CD14-positive monocyte (primary cell): ENCODE data around the gene C1QTNF8. TPM values are rescaled to one million over a fixed set of nuclear protein-coding genes. Genes with fewer than 3 reads are reported as not detected.
A peak's percentile ranks its signal among the peaks of the same experiment; 100 is the strongest.

Source experiments
- DNase-seq, 3 donors: peaks; one replicate each; pipeline ENCODE4 v3.0.0-alpha.2; 2011 to 2022
- H2AFZ ChIP-seq: 2 replicates; pipeline ENCODE4 v1.6.0; 2012; ENCODE audit warnings: mild to moderate bottlenecking, low read depth, low read length, inconsistent platforms; ENCODE audit not compliant: insufficient read depth, poor library complexity, severe bottlenecking
- H3K27ac ChIP-seq, 2 donors: 1 replicate in 1 of 2; 2 replicates in 1 of 2; pipeline ENCODE4 v1.5.1; 2012 to 2013; ENCODE audit warnings: low read length in 2 of 2, control low read depth in 1 of 2, inconsistent platforms in 1 of 2, low read depth in 1 of 2, mild to moderate bottlenecking in 1 of 2
- H3K27me3 ChIP-seq, 2 donors: one replicate each; pipeline versions ENCODE4 v1.6.0 to v1.6.1; 2011 to 2013; ENCODE audit warnings: low read length in 2 of 2; ENCODE audit not compliant: control insufficient read depth in 2 of 2, insufficient read depth in 2 of 2
- H3K36me3 ChIP-seq, 2 donors: replicated peaks in 1 of 2; 1 replicate in 1 of 2; 2 replicates in 1 of 2; pipeline versions ENCODE4 v1.5.1 to v1.6.1; 2012 to 2013; ENCODE audit warnings: low read length in 2 of 2, control low read depth in 1 of 2, inconsistent platforms in 1 of 2, mild to moderate bottlenecking in 1 of 2; ENCODE audit not compliant: insufficient read depth in 2 of 2, control insufficient read depth in 1 of 2
- H3K4me1 ChIP-seq, 2 donors: 1 replicate in 1 of 2; 2 replicates in 1 of 2; pipeline versions ENCODE4 v1.5.1 to v1.6.1; 2012 to 2013; ENCODE audit warnings: low read length in 2 of 2, control low read depth in 1 of 2, inconsistent platforms in 1 of 2, mild to moderate bottlenecking in 1 of 2, moderate library complexity in 1 of 2; ENCODE audit not compliant: insufficient read depth in 2 of 2, control insufficient read depth in 1 of 2
- H3K4me2 ChIP-seq: replicated peaks from 2 replicates; pipeline ENCODE3; 2012; ENCODE audit warnings: low read length, moderate library complexity, mild to moderate bottlenecking; ENCODE audit not compliant: poor library complexity, severe bottlenecking; ENCODE audit errors: extremely low read depth
- H3K4me3 ChIP-seq, 3 experiments: fragments of 200-600 bp in 1 of 3; sonication (generic) in 1 of 3; replicated peaks in 1 of 3; 1 replicate in 2 of 3; 2 replicates in 1 of 3; pipeline ENCODE4 v1.5.1; 2011 to 2013; ENCODE audit warnings: low read length in 3 of 3, mild to moderate bottlenecking in 3 of 3, control low read depth in 2 of 3, low read depth in 2 of 3, inconsistent platforms in 1 of 3, moderate library complexity in 1 of 3
- H3K79me2 ChIP-seq: 2 replicates; pipeline ENCODE4 v1.6.0; 2012; ENCODE audit warnings: mild to moderate bottlenecking, control low read depth, inconsistent platforms, low read length, moderate library complexity; ENCODE audit not compliant: insufficient read depth
- H3K9ac ChIP-seq: 2 replicates; pipeline ENCODE4 v1.6.0; 2017; ENCODE audit warnings: low read length, mild to moderate bottlenecking; ENCODE audit not compliant: insufficient read depth, poor library complexity, severe bottlenecking
- H3K9me3 ChIP-seq, 2 donors: replicated peaks in 1 of 2; 1 replicate in 1 of 2; 2 replicates in 1 of 2; pipeline versions ENCODE4 v1.5.1 to v1.6.1; 2012 to 2013; ENCODE audit warnings: low read length in 2 of 2, control low read depth in 1 of 2; ENCODE audit not compliant: control insufficient read depth in 1 of 2, insufficient read depth in 1 of 2
- H4K20me1 ChIP-seq: 2 replicates; pipeline ENCODE4 v1.6.0; 2012; ENCODE audit warnings: mild to moderate bottlenecking, low read length, control low read depth, moderate library complexity; ENCODE audit not compliant: insufficient read depth
- H3K27ac Mint-ChIP-seq, 7 donors: one replicate each; pipeline ENCODE4 v1.8.0; 2020; ENCODE audit warnings: mild to moderate bottlenecking in 7 of 7, mixed read lengths in 7 of 7, moderate library complexity in 6 of 7, inconsistent platforms in 2 of 7
- H3K27me3 Mint-ChIP-seq, 3 donors: one replicate each; pipeline ENCODE4 v1.8.0; 2021 to 2022; ENCODE audit warnings: low read depth in 3 of 3, mild to moderate bottlenecking in 3 of 3, mixed read lengths in 3 of 3, moderate library complexity in 3 of 3, inconsistent platforms in 1 of 3
- H3K36me3 Mint-ChIP-seq, 2 donors: one replicate each; pipeline ENCODE4 v1.8.0; 2020; ENCODE audit warnings: mixed read lengths in 2 of 2, inconsistent platforms in 1 of 2, mild to moderate bottlenecking in 1 of 2
- H3K4me1 Mint-ChIP-seq: one replicate; pipeline ENCODE4 v1.8.0; 2020; ENCODE audit warnings: mild to moderate bottlenecking, mixed read lengths
- H3K4me3 Mint-ChIP-seq, 2 donors: one replicate each; pipeline ENCODE4 v1.8.0; 2020; ENCODE audit warnings: mild to moderate bottlenecking in 2 of 2, mixed read lengths in 2 of 2, moderate library complexity in 1 of 2
- H3K9me3 Mint-ChIP-seq, 7 donors: one replicate each; pipeline ENCODE4 v1.8.0; 2020 to 2022; ENCODE audit warnings: mixed read lengths in 7 of 7, mild to moderate bottlenecking in 6 of 7, moderate library complexity in 6 of 7, inconsistent platforms in 2 of 7
- CTCF ChIP-seq: fragments of 200-600 bp; IDR thresholded peaks from one replicate; pipeline ENCODE4 v1.8.0; 2022; ENCODE audit warnings: antibody characterized with exemption, mild to moderate bottlenecking
- WGBS: methylation state at CpG from one replicate; pipeline ENCODE4 v1.1.5; 2013; ENCODE audit warnings: missing lambda C conversion rate; ENCODE audit not compliant: insufficient coverage; 5-methylcytosine and 5-hydroxymethylcytosine counted together
- intact Hi-C, 2 donors: fragments of 100-400 bp; cut with micrococcal nuclease; formaldehyde crosslinking; loops; one replicate each; pipeline versions ENCODE4 v1.15.0 to v1.15.1; 2023
- polyA plus RNA-seq, 3 donors: library from polyadenylated mRNA; depleted of rRNA in 1 of 3; unstranded in 2 of 3; stranded (reverse) in 1 of 3; fragments of 300-500 nt in 2 of 3; fragments of >200 nt in 1 of 3; fragmentation: Illumina TruSeq in 2 of 3; gene quantifications; 1 replicate in 2 of 3; 2 replicates in 1 of 3; pipeline ENCODE4 v1.2.3, GENCODE V29; 2012 to 2021

Gene C1QTNF8
- polyA plus RNA-seq, 3 donors, result not detected

GRCh38 chr16:1142911-1143310 lies 46.9 kb upstream of the C1QTNF8 start:
- no peak for TF ChIP-seq CTCF
- 88% methylated on average over 16 of the region's 19 CpGs for WGBS
- peaks cover 8 to 20% (median 19%) of the 10 kb centered on the region in 3 donors for H3K27me3 Mint-ChIP-seq
- no peaks in the 10 kb centered on the region for H3K4me1 ChIP-seq
- H3K9me3 ChIP-seq, result peaks cover 0 to 8% of the 10 kb centered on the region in 2 donors
- H3K27ac ChIP-seq, result no peak overlapping the region
- H3K27me3 ChIP-seq, result no peaks in the 10 kb centered on the region
- no peak overlapping the region for H3K27ac Mint-ChIP-seq
- no peaks in the 10 kb centered on the region for H3K79me2 ChIP-seq
- intact Hi-C loops, result no loop called here
- H3K4me2 ChIP-seq, result no peak overlapping the region
- no peak overlapping the region for H3K9ac ChIP-seq
- H2AFZ ChIP-seq, result no peak overlapping the region
- H4K20me1 ChIP-seq, result no peaks in the 10 kb centered on the region
- H3K9me3 Mint-ChIP-seq, result peaks cover 0 to 11% (median 6%) of the 10 kb centered on the region in 7 donors
- DNase-seq, result no peak
- H3K36me3 Mint-ChIP-seq, result no peaks in the 10 kb centered on the region
- no peaks in the 10 kb centered on the region for H3K4me1 Mint-ChIP-seq
- H3K4me3 Mint-ChIP-seq, result no peak overlapping the region
- no peak overlapping the region for H3K4me3 ChIP-seq
- no peaks in the 10 kb centered on the region for H3K36me3 ChIP-seq

- no peaks in the 10 kb centered on the region for H3K79me2 ChIP-seq
- H3K36me3 ChIP-seq, result no peaks in the 10 kb centered on the region
- H3K4me1 Mint-ChIP-seq, result no peaks in the 10 kb centered on the region
- no peaks in the 10 kb centered on the region for H3K9me3 ChIP-seq
- WGBS, result 88% methylated on average over 8 of the region's 8 CpGs
- H4K20me1 ChIP-seq, result no peaks in the 10 kb centered on the region
- H3K36me3 Mint-ChIP-seq, result no peaks in the 10 kb centered on the region
- TF ChIP-seq CTCF, result no peak
- no peaks in the 10 kb centered on the region for H3K4me1 ChIP-seq
- H3K4me3 ChIP-seq, result no peak overlapping the region
- intact Hi-C loops, result no loop called here
- no peak for DNase-seq
- no peak overlapping the region for H3K9ac ChIP-seq
- H2AFZ ChIP-seq, result no peak overlapping the region
- H3K27ac Mint-ChIP-seq, result peak overlapping the region in 1 of 7 donors; percentile 8
- no peaks in the 10 kb centered on the region for H3K27me3 ChIP-seq
- peaks cover 6 to 20% (median 14%) of the 10 kb centered on the region in 3 donors for H3K27me3 Mint-ChIP-seq
- H3K9me3 Mint-ChIP-seq, result peaks cover 0 to 3% (median under 1%) of the 10 kb centered on the region in 7 donors
- no peak overlapping the region for H3K4me3 Mint-ChIP-seq
- no peak overlapping the region for H3K27ac ChIP-seq
- no peak overlapping the region for H3K4me2 ChIP-seq
Measured at GRCh38 chr16:1141716-1142115, 45.7 kb upstream of the C1QTNF8 start.
